ENCODE data around the gene DGKQ. TPM values are rescaled to one million over a fixed set of nuclear protein-coding genes. Genes with fewer than 3 reads are reported as not detected.

DGKQ gene
- total RNA-seq, 1 experiment from 2014 or later: 15.9 TPM

DNA sequence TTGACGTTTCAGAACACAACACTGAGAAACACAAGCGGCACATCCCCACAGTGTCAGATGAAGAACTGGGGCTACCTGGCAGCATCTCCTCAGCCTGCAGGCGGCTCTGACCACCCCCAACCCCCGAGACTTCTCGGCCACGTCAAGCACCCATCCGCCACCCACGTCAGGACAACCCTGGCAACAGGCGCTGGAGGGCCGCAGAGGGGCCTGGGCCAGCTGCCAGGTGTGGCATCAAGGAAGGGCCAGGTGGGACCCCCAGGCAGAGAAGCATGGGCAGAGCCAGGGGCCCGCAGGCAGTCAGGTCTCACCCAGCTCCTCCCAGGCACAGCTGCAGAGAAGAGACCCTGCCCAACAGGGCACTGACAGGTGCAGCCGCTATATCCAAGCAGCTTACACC is 63.5 kb downstream of the DGKQ start:
- no peak for DNase-seq (ENCODE audit: unreplicated experiment)
- Mint-ChIP-seq H3K27me3 (ENCODE audit: insufficient read depth, unreplicated experiment) (no peaks in the 10 kb centered on the region), H3K9me3 (ENCODE audit: unreplicated experiment) (no peaks in the 10 kb centered on the region), H3K4me1 (ENCODE audit: insufficient read depth, unreplicated experiment) (no peaks in the 10 kb centered on the region), H3K36me3 (ENCODE audit: insufficient read depth, unreplicated experiment) (peaks cover 18% of the 10 kb centered on the region), H3K27ac (ENCODE audit: low read depth, unreplicated experiment) (no peak overlapping the region), H3K4me3 (ENCODE audit: unreplicated experiment) (no peak overlapping the region)
- ChIA-PET POLR2A (no interaction called here), CTCF (interaction anchor here (0.6 kb wide), 1 partner anchor 220 kb away, joined by 5 read pairs; no protein-coding TSS in a partner anchor)
- intact Hi-C loops (cut with micrococcal nuclease): no loop called here
- BruUV-seq (replicated peaks): no TSS peak
- no peak for TF ChIP-seq CTCF (IDR thresholded peaks at IDR 0.05; ENCODE audit: unreplicated experiment)

DNA sequence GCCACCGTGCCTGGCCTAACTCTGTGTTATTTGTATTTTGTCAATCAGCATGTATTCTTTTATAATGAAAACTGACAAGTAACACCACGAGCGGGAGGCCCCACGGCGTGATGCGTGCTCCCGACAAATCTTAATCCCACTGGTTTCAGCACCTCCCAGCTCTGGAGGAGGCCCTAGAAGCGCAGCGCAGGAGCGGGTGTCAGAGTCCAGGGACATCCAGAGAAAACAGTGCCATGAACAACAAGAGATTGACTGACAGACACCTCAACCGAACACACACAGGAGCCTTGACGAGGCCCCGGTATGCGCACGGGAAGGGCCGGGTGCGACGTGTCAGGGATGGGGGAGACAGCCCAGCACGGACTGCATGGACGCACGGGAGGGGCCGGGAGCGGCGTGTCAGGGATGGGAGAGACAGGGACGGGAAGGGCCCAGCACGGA is 64.2 kb downstream of the DGKQ start:
- no peaks in the 10 kb centered on the region for H3K9me3 Mint-ChIP-seq (ENCODE audit: unreplicated experiment)
- no peaks in the 10 kb centered on the region for H3K27me3 Mint-ChIP-seq (ENCODE audit: insufficient read depth, unreplicated experiment)

More for the DNA sequence above, 64.2 kb downstream of the DGKQ start:
- Mint-ChIP-seq H3K36me3 (ENCODE audit: insufficient read depth, unreplicated experiment) (peaks cover 18% of the 10 kb centered on the region), H3K4me3 (ENCODE audit: unreplicated experiment) (no peak overlapping the region), H3K4me1 (ENCODE audit: insufficient read depth, unreplicated experiment) (no peaks in the 10 kb centered on the region), H3K27ac (ENCODE audit: low read depth, unreplicated experiment) (no peak overlapping the region)
- BruUV-seq (replicated peaks): no TSS peak
- intact Hi-C loops (cut with micrococcal nuclease): no loop called here
- no peak for TF ChIP-seq CTCF (IDR thresholded peaks at IDR 0.05; ENCODE audit: unreplicated experiment)
- no peak for DNase-seq (ENCODE audit: unreplicated experiment)
- CTCF ChIA-PET: no interaction called here
- POLR2A ChIA-PET: no interaction called here

Other genes with a start within 250 kb of the DGKQ start
- 2.7 and 3.5 TPM in 2 replicates for gene CPLX1, start 147.4 kb downstream of the DGKQ start, total RNA-seq (2022)
- 70.4 and 72.9 TPM in 2 replicates for gene GAK, start 41.3 kb downstream of the DGKQ start, total RNA-seq (2022)
- 22.5 and 28.9 TPM in 2 replicates for gene TMEM175, start 41.1 kb downstream of the DGKQ start, total RNA-seq (2022)
- gene IDUA, start 13.5 kb upstream of the DGKQ start, total RNA-seq (2022): 35.0 and 35.1 TPM in 2 replicates
- gene SLC26A1, start 19.8 kb upstream of the DGKQ start, total RNA-seq (2022): 0.10 and 0.16 TPM in 2 replicates
- gene FGFRL1, start 38.1 kb upstream of the DGKQ start, total RNA-seq (2022): 33.5 and 33.6 TPM in 2 replicates
- not detected in 2 replicates for gene RNF212, start 140.0 kb upstream of the DGKQ start, total RNA-seq (2022)
- gene SPON2, start 199.0 kb upstream of the DGKQ start, total RNA-seq (2022): 0.54 and 0.64 TPM in 2 replicates